HFF-Myc (cell line): Measurements from ENCODE around the gene TNFRSF12A.

Source experiments
- DNase-seq: peaks from one replicate; pipeline ENCODE4 v3.0.0-alpha.2; 2011; ENCODE audit warnings: low read depth; ENCODE audit errors: extremely low read depth
- H3K4me3 ChIP-seq: replicated peaks from 2 replicates; pipeline ENCODE4 v1.5.1; 2011; ENCODE audit warnings: low read depth, mild to moderate bottlenecking, control low read depth, low read length
- CTCF ChIP-seq: IDR thresholded peaks from 2 replicates; pipeline ENCODE4 v1.5.1; 2012; ENCODE audit warnings: mild to moderate bottlenecking, low read depth, low read length, control low read depth; ENCODE audit errors: missing control alignments

Gene TNFRSF12A

DNA sequence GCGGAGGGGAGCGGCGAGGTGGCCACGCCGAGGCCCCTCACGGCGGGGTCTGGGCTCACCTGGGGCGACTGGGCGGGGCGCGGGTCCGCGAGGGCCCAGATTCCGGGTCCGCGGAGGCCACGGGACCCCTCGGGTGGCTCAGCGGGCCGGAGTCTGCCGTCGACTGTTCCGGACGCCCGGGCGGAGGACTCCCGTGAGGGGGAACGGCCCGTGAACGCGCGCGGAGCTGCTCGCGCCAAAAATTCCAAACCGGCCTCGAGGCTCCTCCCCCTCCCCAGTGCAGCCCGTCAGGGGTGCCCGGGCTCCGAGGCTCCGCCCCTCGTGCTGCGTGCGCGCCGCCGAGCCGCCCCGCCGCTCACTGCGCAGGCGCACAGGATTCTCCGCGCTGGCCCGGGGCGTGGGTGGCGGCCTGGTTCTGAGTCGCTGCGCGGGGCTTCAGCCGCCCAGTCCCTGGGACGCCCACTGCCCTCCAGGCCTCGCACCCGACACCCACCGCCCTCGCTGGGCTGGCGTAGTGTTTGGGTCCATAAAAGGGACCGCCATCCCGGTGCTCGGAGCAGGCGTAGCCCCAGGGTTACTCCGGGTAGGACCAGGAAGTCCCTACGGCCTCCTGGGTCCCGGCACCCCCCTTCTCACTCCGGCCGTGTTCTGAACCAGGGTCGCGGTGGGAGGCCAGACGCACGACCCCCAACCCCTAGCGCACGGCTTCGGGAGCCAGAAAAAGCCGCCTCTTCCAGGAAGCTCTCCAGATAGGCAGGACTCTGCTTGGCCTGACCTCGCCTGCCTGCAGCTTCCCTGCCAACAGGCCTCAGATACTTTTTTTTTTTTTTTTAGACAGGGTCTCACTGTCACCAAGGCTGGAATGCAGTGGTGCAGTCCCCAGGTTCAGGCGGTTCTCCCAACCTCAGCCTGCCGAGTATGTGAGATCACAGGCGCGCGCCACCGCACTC is 39.7 kb upstream of the TNFRSF12A start, which contains the start of gene PKMYT1:
Gene PKMYT1 (minus strand): TSS at position 220 of the 950 bp plus-strand sequence. CDS start 789 bp downstream, outside the sequence.
- no peak for TF ChIP-seq CTCF
- DNase-seq, result peak; percentile 42
- peak within 1 kb of the TSS; percentile 65 for H3K4me3 ChIP-seq

- H3K4me3 ChIP-seq, result peak overlapping the region; percentile 65
- DNase-seq, result no peak
- TF ChIP-seq CTCF, result no peak
These were observed 38.8 kb upstream of the TNFRSF12A start for GRCh38 chr16:2981177-2981898.

DNA sequence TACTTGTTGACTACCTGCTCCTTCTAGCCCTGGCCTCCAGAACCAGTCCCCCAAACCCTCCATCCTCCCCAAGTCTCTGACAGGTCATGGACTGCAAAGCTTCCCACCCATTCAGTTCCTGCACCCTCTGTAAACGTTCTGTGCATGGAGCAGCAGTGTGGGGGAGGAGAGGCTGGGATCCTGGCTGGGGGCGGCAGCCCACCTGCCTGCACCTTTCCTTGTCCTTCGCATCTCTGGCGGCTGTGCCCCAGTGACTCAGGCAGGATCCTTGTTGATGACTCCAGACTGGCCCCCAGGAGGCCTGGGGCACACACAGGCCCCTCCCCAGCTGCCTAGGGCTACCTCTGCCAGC is 38.3 kb upstream of the TNFRSF12A start:
- TF ChIP-seq CTCF, result no peak
- DNase-seq, result no peak
- no peak overlapping the region for H3K4me3 ChIP-seq

DNA sequence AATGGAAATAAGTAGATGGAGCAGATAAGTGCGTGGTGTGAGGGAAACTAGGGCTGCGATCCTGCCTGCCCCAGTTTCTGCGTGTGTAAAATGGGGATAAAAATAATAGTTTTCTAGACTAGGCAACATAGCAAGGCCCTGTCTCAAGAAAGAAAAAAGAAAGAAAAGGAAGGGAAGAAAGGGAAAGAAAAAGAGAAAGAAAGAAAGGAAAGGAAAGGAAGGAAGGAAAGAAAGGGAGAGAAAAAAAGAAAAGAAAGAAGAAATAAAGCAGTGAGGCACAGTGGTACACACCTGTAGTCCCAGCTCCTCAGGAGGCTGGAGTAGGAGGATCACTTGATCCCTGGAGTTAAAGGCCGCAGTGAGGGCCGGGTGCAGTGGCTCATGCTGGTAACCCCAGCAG is 37.8 kb upstream of the TNFRSF12A start:
- no peak for DNase-seq
- TF ChIP-seq CTCF, result no peak

DNA sequence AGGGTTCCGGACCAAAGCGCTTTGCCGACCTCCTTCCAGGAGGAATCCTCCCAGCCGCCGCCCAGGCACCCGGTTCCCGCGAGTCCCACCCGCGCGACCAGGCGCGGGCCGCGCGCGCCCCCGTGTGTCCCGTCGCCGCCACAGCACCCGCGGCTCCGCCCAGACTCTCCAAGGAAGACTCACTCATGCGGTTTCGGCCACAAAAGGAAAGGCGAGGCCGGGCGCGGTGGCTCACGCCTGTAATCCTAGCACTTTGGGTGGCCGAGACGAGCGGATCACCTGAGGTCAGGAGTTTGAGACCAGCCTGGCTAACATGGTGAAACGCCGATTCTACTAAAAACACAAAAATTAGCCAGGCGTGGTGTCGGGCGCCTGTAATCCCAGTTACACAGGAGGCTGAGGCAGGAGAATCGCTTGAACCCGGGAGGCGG is 36.4 kb upstream of the TNFRSF12A start:
- TF ChIP-seq CTCF, result peak; percentile 72
- H3K4me3 ChIP-seq, result no peak overlapping the region
- DNase-seq, result no peak

More for the DNA sequence above, 37.8 kb upstream of the TNFRSF12A start:
- no peak overlapping the region for H3K4me3 ChIP-seq

GRCh38 chr16:2985462-2985861 is 34.7 kb upstream of the TNFRSF12A start:
- TF ChIP-seq CTCF, result no peak
- no peak for DNase-seq
- H3K4me3 ChIP-seq, result no peak overlapping the region
